ENCODE measurements around the gene CTSF.

DNA sequence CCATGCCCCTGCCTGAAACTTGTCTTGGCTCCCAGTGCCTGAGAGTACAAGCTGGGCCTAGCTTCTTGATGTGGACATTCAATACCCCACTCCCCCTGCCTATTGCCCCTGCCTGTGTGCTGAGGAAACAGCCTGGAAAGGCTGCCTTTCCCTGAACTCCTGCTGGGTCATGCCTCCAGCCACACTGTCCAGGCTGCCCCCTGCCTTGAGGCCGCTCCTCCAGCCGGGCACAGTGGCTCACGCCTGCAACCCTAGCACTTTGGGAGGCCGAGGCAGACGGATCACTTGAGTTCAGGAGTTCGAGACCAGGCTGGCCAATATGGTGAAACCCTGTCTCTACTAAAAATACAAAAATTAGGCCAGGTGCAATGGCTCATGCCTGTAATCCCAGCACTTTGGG is 34.7 kb upstream of the CTSF start:
- TF ChIP-seq, protein P1, sequence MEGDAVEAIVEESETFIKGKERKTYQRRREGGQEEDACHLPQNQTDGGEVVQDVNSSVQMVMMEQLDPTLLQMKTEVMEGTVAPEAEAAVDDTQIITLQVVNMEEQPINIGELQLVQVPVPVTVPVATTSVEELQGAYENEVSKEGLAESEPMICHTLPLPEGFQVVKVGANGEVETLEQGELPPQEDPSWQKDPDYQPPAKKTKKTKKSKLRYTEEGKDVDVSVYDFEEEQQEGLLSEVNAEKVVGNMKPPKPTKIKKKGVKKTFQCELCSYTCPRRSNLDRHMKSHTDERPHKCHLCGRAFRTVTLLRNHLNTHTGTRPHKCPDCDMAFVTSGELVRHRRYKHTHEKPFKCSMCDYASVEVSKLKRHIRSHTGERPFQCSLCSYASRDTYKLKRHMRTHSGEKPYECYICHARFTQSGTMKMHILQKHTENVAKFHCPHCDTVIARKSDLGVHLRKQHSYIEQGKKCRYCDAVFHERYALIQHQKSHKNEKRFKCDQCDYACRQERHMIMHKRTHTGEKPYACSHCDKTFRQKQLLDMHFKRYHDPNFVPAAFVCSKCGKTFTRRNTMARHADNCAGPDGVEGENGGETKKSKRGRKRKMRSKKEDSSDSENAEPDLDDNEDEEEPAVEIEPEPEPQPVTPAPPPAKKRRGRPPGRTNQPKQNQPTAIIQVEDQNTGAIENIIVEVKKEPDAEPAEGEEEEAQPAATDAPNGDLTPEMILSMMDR (IDR thresholded peaks at IDR 0.05; ENCODE audit: low read depth, low read length), result no peak
- no peak for TF ChIP-seq POLR2A (IDR thresholded peaks at IDR 0.05; ENCODE audit: extremely low read depth, insufficient read length)
- TF ChIP-seq, protein P2, sequence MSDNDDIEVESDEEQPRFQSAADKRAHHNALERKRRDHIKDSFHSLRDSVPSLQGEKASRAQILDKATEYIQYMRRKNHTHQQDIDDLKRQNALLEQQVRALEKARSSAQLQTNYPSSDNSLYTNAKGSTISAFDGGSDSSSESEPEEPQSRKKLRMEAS (IDR thresholded peaks at IDR 0.05; ENCODE audit: low read depth, low read length), result no peak
- no peak for TF ChIP-seq MYC (IDR thresholded peaks at IDR 0.05; ENCODE audit: low read depth, low read length)
